DMS153 treated with DMSO at 0.1 percent for 48 hours (cell line): Measurements from ENCODE around the gene SFMBT1.

ENCODE experiments used
- DNase-seq: peaks from one replicate; lab custom pipeline; 2025; ENCODE audit not compliant: unreplicated experiment; lab: John Stamatoyannopoulos, UW

Gene SFMBT1

GRCh38 chr3:52925405-52926313, 120.2 kb downstream of the SFMBT1 start:
- DNase-seq = no peak

- no peak for DNase-seq
Observed at GRCh38 chr3:52923963-52924362, 121.9 kb downstream of the SFMBT1 start.

DNA sequence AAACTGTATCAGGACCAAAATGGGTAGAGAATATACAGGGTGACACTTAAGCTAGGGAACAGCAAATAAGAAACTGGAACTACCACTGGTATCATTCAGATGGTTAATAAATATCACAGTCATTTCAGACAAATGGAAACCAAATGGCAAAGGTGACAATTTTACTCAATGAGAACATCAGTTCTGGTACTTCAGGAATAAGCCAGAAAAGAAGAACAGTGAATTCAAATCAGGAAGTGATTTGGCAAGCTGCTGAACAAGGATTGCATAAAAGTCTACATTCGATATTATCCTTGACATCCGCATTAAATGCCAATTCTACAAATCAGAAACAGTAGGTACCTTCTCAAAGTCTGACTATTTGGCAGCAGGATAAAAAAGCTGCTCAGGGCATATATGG, 125.0 kb downstream of the SFMBT1 start:
- no peak for DNase-seq

- DNase-seq = no peak
Observed at GRCh38 chr3:52917044-52917443, 128.8 kb downstream of the SFMBT1 start.

- DNase-seq = no peak
Observed at GRCh38 chr3:52915294-52915693, 130.6 kb downstream of the SFMBT1 start.

DNA sequence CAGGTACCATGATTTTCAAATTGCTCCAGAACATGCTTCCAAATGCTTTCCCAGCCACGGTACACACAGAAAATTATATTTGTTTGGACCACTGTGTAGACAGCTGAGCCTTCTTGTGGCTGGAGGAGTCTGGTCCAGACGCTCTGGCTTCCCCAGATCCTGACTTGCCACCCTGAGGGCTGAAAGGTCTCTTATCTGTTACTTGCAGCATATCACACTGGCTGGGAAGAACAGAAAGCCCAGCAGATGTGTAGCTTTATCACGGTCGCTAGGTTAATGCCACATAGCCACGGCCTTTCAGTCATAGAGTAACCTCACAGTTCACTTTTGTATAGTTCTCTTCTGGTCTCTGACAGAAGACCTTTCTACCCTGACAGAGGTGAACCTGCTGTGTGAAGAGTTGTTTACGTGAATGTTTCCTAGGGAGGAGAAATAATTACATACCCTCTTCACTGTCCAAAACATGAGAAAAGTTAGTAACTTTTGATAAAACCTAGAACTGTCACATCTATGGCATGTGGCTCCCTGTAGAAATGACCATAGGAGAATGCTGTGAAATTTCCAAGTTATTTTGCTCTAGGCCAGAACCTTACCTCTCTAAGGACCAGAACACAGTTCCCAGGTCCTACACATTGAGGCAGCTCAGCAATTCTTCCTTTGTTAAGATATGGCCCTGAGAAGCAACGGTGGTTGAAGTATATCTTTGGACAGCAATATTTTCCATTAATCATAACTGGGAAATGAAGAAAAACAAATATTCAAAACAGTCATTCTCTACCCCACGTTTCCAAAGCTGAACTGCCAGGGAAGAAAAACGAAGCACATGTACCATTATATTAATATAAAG, 132.8 kb downstream of the SFMBT1 start:
- no peak for DNase-seq

DNA sequence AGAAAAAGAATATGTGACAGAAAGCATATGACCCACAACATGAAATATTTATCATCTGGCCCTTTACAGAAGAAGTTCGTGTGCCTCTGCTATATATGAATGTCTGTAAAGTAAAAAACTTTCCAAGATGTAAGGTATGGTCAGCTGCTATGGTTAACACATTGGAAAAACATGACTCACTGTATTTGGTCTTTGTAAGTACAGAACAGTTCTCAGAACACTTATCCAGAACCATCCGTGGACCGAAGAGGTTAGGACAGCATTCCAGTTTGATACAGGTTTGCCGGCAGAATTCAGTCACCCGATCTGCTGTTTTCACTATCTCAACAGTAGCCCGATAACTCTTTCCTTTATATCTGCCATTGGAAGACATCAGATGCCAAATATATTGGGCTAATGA, 135.1 kb downstream of the SFMBT1 start:
- no peak for DNase-seq

GRCh38 chr3:52907497-52907896, 138.4 kb downstream of the SFMBT1 start:
- DNase-seq = no peak

GRCh38 chr3:52904552-52904951, 141.3 kb downstream of the SFMBT1 start:
- no peak for DNase-seq

DNA sequence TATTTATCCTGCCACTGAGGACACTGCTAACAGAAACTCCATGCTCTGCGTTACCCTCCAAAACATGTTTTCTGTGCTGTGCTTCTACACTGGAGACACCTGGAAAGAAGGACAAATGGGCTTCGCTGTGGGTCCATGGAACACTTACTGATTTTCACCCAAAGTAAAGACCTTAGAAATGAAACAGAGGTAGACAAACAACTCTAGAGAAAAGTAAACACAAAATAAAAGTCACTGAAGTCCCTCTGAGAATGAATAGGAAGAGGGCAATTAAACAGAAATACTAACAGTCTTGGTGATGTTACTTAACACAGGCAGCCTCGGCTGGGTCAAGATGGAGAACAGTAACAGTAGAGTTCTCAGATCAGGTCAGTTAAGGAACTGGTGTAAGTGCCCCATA, 141.9 kb downstream of the SFMBT1 start:
- no peak for DNase-seq

DNA sequence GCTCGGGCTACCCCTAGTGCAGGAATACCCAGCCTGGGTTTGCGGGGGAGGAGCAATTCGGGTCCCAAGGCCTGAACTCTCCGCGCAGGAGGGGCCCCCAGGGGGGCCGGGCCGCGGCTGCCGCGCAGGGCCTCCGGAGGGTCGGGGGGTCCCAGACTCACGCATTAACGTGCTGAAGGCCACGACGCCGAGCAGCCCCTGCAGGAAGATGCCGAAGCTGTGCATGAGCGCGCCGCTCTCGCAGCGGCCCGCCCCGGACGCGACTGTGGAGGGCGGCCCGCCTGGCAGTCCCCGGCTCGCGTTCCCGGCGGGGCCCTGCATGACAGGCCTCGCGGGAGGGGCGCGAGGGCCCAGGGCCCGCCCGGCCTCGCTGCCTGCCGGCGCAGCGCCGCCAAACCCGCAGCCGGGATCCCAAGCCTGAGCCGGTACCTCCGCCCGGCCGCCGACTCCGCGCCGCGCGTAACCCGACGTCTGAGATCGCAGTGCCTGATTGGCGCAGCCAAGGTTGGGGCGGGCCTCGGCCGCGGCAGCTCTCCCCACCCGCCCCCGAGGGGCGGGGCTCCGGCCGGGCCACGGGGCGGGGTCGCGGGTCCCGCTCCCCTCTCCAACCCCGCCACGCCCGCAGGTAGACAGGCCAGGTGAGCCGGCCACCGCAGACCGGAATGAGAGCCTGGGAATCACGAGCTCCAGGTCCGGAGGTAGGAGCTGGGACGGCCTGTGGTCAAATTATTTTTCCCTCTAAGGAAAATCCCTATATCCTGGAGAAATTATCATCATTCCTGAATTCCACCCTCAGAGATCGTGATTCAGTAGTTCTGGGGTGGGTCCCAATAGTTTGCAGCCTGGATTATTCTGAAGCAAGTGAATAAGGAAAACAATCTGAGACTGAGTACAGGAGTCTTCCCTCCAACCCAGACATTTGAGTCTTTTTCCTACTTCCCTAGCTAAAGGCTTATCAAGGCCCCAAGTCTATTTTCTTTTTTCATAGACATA, 148.4 kb downstream of the SFMBT1 start, which contains the start of gene STIMATE:
STIMATE (minus strand) TSS at position 419 of the 993 bp plus-strand sequence; CDS start at position 321, 98 bp downstream.
- DNase-seq = peak; percentile 5

DNA sequence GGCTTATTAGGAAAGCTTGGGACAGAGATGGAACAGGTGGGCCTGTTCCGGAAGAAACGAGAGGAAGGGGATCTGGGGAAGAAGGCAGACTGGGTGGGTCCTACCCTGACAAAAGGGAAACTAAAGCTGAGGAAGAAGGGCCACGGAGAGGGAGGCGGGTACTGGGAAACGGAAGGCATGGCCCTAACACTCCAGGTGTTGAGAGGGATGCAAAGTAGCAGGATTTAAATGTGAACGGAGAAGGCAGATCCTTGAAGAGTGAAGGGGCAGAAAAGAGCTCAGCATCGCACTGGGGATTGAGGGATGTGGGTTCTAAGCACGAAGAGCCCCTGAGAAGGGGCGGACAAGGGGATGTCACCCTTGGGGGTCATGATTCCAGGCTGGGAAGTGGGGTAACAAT, 149.3 kb downstream of the SFMBT1 start:
- peak; percentile 0 for DNase-seq

- no peak for DNase-seq
Observed at GRCh38 chr3:52896151-52896550, 149.7 kb downstream of the SFMBT1 start.

DNA sequence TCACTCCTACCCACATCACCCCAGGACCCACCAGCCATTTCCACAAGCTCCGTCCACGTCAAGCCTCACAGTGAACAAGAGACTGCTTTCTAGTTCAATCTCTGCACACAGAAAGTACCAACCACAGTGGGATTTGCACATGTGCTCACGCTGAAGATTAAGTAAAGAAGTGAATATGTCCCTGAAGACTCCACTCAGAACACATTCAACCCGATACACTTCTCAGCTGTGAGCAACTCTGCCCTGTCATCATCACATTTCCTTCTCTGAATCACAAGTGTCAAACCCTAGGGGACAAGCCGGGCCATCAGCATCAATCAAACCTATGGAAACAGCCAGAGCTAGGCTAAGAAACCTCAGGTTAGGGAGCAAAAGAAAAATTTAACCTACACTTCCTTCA, 150.5 kb downstream of the SFMBT1 start:
- no peak for DNase-seq

DNA sequence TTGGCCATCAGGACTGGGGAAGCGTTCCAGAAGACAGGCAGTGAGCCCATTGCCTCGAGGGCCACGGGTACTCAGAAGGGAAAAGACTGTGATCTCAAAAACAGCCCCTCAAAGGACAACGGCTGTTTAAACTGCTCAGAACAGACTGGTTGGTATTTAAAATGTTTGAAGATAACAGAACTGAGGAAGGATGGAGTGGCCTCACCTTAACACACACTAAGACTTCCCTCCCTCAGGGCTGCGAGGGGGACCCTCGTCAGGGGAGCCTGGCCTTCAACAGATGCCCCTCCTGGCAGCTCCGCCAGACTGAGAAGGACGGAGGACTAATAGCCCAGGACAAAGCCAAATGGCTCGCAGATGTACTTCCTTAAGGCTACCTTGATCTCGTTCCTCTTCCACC, 151.1 kb downstream of the SFMBT1 start:
- DNase-seq = no peak

DNA sequence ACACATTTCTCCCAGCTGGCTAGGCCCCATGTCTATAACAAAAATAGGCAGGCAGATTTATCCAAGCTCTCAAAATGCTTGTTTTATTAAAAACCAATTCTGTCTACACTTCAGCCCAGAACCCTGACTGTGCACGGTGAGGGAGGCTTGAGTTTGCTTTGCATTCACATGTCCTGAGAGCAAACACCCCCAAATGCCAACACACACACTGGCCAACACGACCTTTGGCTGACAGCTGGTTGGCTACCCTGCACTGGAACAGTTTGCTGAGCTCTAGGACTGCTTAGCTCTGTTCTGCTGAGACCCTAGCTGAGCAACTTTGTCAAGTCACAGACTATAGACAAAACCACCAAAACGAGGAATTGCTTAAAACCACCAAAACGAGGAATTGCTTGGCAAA, 152.2 kb downstream of the SFMBT1 start:
- no peak for DNase-seq

GRCh38 chr3:52892625-52893311, 153.1 kb downstream of the SFMBT1 start:
- DNase-seq = no peak

- no peak for DNase-seq
Observed at GRCh38 chr3:52892290-52892624, 153.6 kb downstream of the SFMBT1 start.

DNA sequence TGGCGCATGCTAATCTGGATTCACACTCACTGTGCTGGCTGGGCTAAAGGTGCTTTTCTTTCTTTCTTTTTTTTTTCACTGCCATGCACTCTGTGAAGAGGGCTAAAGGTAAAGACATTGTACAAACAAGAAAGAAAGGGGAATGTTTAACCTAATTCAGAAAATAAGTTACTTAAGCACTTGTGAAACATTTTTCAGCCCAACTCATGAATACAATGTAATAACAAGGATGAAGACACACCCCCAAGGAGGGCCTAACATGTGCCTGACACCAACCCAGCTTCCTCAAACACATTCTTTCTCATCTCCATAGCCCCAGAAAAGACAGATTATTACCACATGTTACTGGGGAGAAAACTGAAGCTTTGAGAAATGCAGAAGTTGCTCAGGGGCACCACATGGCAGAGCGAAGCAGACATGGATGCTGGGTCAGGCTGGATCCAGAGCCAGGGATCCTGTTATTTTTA, 154.2 kb downstream of the SFMBT1 start:
- DNase-seq = no peak

- no peak for DNase-seq
Observed at GRCh38 chr3:52891164-52891563, 154.7 kb downstream of the SFMBT1 start.
